ENCODE results near the gene DEFB124. TPM values are rescaled to one million over a fixed set of nuclear protein-coding genes. Genes with fewer than 3 reads are reported as not detected.
A peak's percentile ranks its signal among the peaks of the same experiment; 100 is the strongest.

The DEFB124 gene
- polyA plus RNA-seq, 1 experiment: not detected

DNA sequence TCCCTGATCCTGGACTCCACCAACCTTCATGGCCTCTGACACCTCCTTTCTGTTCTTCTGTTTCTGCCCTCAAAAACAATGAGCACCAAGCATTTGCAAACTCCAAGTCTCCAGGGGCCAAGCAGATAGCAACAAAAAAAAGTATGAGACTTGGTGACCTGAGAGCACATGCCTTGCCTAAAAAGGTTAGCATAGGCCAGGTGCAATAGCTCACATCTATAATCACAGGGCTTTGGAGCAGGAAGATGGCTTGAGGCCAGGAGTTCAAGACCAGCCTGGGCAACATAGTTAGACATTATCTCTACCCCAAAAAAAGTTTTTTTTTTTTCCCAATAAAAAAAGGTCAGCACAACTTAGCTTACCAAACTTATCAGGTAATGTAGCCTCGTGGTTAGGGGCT is 25.6 kb upstream of the DEFB124 start:
- POLR2A ChIA-PET: no interaction called here
- Histone ChIP-seq H3K36me3 (ENCODE audit: control insufficient read depth, insufficient read depth, low read length) (no peaks in the 10 kb centered on the region), H3K4me3 (ENCODE audit: low read depth, low read length) (no peak overlapping the region), H3K27me3 (ENCODE audit: control insufficient read depth, insufficient read depth, low read length) (peaks cover 6% of the 10 kb centered on the region)
- TF ChIP-seq, protein P1, sequence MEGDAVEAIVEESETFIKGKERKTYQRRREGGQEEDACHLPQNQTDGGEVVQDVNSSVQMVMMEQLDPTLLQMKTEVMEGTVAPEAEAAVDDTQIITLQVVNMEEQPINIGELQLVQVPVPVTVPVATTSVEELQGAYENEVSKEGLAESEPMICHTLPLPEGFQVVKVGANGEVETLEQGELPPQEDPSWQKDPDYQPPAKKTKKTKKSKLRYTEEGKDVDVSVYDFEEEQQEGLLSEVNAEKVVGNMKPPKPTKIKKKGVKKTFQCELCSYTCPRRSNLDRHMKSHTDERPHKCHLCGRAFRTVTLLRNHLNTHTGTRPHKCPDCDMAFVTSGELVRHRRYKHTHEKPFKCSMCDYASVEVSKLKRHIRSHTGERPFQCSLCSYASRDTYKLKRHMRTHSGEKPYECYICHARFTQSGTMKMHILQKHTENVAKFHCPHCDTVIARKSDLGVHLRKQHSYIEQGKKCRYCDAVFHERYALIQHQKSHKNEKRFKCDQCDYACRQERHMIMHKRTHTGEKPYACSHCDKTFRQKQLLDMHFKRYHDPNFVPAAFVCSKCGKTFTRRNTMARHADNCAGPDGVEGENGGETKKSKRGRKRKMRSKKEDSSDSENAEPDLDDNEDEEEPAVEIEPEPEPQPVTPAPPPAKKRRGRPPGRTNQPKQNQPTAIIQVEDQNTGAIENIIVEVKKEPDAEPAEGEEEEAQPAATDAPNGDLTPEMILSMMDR (IDR thresholded peaks at IDR 0.05; ENCODE audit: insufficient read depth, low read depth, low read length): no peak
- CTCF ChIA-PET: interaction anchor here (0.7 to 4.9 kb wide), 4 partner anchors 40 to 1596 kb away, joined by 3 to 125 read pairs (median 4); no protein-coding TSS in a partner anchor
- DNase-seq (ENCODE audit: low read depth): no peak

DNA sequence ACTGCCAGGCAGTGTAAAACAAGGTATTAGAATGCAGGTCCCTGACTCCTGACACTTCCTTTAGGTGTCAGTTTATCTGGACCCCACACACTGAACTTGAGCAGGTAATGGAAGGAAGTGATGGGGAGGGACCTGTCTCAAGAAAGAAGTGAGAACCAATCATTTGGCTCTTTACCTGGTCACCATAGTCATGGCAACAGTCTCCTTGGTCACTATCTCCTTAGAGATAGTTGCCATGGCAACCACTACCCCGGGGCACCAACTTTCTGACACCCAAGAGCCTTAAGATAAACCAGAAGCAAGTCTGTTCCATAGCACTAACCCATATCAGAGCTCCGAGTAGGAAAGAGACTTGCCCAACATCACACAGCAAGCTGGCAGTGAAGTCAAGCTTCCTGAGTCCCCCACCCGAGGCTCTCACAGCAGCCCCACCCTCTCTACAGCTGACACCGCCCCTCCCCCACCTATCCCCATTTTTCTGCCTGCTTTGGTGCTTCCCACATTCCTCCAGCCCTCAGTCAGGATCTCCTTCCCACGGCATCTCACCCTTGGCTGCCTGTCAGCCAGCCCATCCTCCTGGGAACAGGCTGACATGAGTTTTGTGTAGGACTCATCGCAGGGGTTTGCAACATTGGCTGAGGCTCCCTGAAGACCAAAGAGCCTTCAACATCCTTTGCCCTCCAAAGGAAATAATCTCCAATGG is 23.1 kb upstream of the DEFB124 start:
- DNase-seq (ENCODE audit: low read depth): no peak
- no peak overlapping the region for H3K4me3 ChIP-seq (ENCODE audit: low read depth, low read length)
- H3K27me3 ChIP-seq (ENCODE audit: control insufficient read depth, insufficient read depth, low read length): peaks cover 6% of the 10 kb centered on the region
- TF ChIP-seq, protein P1 (IDR thresholded peaks at IDR 0.05; ENCODE audit: insufficient read depth, low read depth, low read length): no peak
- CTCF ChIA-PET: interaction anchor here (1.0 kb wide), 1 partner anchor 39 kb away, joined by 3 read pairs; no protein-coding TSS in a partner anchor
- POLR2A ChIA-PET: no interaction called here
- no peaks in the 10 kb centered on the region for H3K36me3 ChIP-seq (ENCODE audit: control insufficient read depth, insufficient read depth, low read length)

DNA sequence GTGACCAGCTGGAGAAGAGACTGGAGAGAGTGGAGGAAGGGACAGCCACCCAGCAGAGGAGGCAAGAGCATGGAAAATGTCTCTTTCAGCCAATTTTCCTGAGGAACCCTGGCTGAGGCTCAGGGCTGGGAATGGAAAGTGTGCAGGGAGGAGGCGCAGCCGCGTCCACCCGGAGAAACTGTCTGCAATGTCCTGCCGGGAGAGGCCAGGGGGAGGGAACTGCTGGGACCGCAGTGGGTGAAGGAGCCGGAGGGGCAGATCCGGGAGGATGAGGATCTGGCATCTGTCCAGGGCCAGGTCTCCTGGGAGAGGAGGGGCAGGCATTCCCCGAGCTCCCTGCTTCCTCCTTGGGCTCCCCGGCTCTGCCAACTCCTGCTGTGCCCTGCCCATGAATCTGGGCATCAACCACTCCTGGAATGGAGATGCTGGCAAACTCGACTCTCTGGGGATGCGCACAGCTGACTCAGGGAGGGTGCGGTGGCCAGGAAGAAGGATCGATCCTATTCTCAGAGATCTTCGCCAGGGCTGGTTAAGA is 21.9 kb upstream of the DEFB124 start:
- CTCF ChIA-PET: interaction anchor here (0.8 to 1.0 kb wide), 3 partner anchors 11 to 48 kb away, joined by 3 to 5 read pairs (median 3); no protein-coding TSS in a partner anchor
- Histone ChIP-seq H3K27me3 (ENCODE audit: control insufficient read depth, insufficient read depth, low read length) (peaks cover 6% of the 10 kb centered on the region), H3K4me3 (ENCODE audit: low read depth, low read length) (no peak overlapping the region), H3K36me3 (ENCODE audit: control insufficient read depth, insufficient read depth, low read length) (no peaks in the 10 kb centered on the region)
- TF ChIP-seq, protein P1 (IDR thresholded peaks at IDR 0.05; ENCODE audit: insufficient read depth, low read depth, low read length): no peak
- no peak for DNase-seq (ENCODE audit: low read depth)
- POLR2A ChIA-PET: no interaction called here

DNA sequence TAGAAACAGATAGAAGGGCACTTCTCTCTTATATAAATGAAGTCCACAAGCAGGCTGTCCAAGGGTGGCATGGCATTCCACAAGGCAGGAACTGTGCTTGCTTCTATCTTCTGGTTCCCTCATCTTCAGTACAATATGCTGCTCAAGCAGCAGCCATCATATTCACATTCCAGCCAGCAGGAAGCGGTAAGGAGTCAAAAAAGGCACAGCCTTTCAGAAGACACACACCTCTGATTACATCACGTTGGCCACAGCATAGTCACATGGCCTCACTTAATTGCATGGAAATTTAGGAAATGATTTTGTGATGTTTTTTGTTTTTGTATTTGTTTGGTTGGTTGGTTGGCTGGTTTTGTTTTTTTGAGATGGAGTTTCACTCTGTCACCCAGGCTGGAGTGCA is 19.2 kb upstream of the DEFB124 start:
- Histone ChIP-seq H3K27me3 (ENCODE audit: control insufficient read depth, insufficient read depth, low read length) (peaks cover 6% of the 10 kb centered on the region), H3K36me3 (ENCODE audit: control insufficient read depth, insufficient read depth, low read length) (no peaks in the 10 kb centered on the region), H3K4me3 (ENCODE audit: low read depth, low read length) (no peak overlapping the region)
- CTCF ChIA-PET: interaction anchor here (1.0 kb wide), 1 partner anchor 9 kb away, joined by 3 read pairs; no protein-coding TSS in a partner anchor
- DNase-seq (ENCODE audit: low read depth): no peak
- POLR2A ChIA-PET: no interaction called here
- TF ChIP-seq, protein P1 (IDR thresholded peaks at IDR 0.05; ENCODE audit: insufficient read depth, low read depth, low read length): peak; percentile 53

DNA sequence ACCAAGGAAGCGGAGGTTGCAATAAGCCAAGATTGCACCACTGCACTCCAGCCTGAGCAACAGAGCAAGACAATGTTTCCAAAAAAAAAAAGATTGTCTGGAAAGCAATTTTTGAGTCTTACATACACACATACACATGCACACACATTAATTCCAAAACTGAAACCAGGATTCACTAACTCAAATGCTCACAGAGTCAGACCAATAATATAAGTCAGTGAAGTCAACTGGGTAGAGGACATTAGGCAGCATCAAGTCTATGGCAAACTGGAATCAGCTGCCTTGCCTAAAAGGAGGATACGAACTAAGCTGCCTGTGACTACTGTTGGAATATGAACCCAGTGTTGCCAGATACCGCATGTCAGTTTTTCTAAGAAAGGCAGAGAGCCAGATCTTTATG is 15.8 kb upstream of the DEFB124 start:
- H3K36me3 ChIP-seq (ENCODE audit: control insufficient read depth, insufficient read depth, low read length): no peaks in the 10 kb centered on the region
- peaks cover 2% of the 10 kb centered on the region for H3K27me3 ChIP-seq (ENCODE audit: control insufficient read depth, insufficient read depth, low read length)
- TF ChIP-seq, protein P1 (IDR thresholded peaks at IDR 0.05; ENCODE audit: insufficient read depth, low read depth, low read length): no peak
- ChIA-PET POLR2A (no interaction called here), CTCF (interaction anchor here (1.6 to 7.9 kb wide), 2 partner anchors 12 to 31 kb away, joined by 5 to 60 read pairs; no protein-coding TSS in a partner anchor)
- H3K4me3 ChIP-seq (ENCODE audit: low read depth, low read length): no peak overlapping the region
- DNase-seq (ENCODE audit: low read depth): no peak
